Epithelial cell of esophagus (primary cell): ENCODE measurements around the gene SMG6.
A peak's percentile ranks its signal among the peaks of the same experiment; 100 is the strongest.

ENCODE experiments used
- DNase-seq: peaks from one replicate; pipeline ENCODE4 v3.0.0; 2010; ENCODE audit warnings: low read depth
- H3K4me3 ChIP-seq: 2 replicates; pipeline ENCODE4 v1.5.1; 2011; ENCODE audit warnings: mild to moderate bottlenecking, low read length, control low read depth
- CTCF ChIP-seq: IDR thresholded peaks from 2 replicates; pipeline ENCODE4 v1.5.1; 2011; ENCODE audit warnings: low read depth, mild to moderate bottlenecking, low read length, control low read depth, inconsistent platforms; ENCODE audit not compliant: insufficient read depth; ENCODE audit errors: missing control alignments

The SMG6 gene

DNA sequence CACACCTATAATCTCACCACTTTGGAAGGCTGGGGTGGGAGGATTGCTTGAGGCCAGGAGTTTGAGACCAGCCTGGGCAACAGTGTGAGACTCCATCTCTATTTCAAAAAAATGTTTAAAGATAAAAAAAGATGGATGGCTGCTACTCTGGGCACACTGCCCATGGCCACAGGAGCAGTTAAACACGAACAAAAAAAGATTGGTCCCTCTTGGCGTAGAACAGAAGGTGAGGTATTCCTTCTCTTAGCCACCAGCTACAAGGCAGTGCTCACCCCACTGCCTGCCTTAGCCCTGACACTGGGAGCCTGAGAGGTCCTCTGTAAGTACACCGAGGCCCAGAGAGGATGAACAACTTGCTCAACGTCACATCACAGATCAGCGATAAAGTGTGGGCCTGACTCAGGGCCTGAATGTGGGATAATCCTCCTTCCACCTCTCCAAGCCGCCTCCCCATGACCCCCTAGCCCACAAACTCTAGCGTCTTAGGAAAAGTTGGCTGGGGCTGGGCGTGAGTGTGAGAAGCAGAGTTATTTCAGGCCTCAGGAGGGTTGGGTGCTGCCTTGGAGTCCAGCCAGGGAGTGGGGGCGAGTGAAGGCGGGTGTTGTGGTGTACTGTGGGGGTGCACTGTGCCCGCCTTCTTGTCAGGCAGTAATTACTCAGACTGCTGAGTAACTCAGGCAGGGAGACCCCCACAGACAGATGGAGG is 275.9 kb downstream of the SMG6 start:
- H3K4me3 ChIP-seq = no peak overlapping the region
- no peak for TF ChIP-seq CTCF
- no peak for DNase-seq

DNA sequence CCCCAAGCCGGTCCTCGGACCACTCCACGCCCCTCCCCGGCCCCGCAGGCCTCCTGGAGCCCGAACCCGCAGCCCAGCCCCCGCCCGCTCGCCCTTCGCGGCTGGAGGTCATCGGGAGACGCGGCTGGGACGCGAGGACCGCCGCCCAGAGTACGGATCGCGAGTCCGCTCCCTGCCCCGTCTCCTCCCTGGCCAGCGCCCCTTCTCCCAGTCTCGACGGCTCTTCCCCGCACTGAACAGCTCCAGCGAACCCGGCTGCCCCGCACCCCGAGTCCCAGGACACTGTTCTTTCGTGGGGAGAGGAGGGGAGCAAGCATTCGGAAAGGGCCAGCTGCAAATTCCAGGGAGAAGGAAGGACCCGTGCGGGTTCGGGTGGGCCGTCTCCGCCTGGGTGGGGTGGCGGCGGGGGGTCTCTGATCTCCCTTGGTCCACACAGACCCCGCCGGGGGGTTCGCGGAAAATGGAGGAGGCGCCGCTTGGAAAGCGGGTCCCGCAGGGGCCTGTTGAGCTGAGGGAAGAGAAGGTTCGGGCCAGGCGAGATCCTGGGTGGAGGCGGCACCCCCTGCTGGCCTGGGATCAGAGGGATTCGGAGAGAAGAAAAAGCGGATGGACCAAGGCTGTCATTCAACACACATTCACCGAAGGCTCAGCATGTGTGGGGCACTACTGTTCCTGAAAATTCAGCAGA is 277.8 kb downstream of the SMG6 start:
- peak; percentile 82 for TF ChIP-seq CTCF
- peak; percentile 82 for DNase-seq
- H3K4me3 ChIP-seq = peak overlapping the region; percentile 66

DNA sequence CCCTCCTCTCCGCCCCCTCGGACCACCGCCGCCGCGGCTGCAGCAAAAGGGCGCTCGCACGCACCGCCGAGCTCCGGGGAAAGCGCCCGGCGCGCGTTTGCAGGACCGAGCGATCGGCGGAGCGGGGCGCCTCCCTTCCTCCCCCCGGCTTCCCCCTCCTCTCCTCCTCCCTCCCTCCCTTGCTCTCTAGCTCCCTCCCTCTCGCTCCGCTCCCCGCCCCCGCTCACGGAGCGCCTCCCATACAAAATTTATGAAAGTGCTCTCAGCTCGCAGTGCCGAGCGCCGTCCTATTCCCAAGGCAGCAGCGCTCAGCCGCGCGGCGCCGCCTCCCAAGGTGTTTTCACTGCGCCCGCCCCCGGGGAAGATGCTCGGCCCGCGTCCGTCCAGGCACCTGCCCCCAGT is 278.4 kb downstream of the SMG6 start, which contains the start of gene RTN4RL1:
TSS of gene RTN4RL1 (minus strand) at position 115 of the 402 bp plus-strand sequence. CDS start 469 bp downstream, outside the sequence.
- DNase-seq = peak; percentile 89
- H3K4me3 ChIP-seq = peak within 1 kb of the TSS; percentile 66
- peak; percentile 4 for TF ChIP-seq CTCF

DNA sequence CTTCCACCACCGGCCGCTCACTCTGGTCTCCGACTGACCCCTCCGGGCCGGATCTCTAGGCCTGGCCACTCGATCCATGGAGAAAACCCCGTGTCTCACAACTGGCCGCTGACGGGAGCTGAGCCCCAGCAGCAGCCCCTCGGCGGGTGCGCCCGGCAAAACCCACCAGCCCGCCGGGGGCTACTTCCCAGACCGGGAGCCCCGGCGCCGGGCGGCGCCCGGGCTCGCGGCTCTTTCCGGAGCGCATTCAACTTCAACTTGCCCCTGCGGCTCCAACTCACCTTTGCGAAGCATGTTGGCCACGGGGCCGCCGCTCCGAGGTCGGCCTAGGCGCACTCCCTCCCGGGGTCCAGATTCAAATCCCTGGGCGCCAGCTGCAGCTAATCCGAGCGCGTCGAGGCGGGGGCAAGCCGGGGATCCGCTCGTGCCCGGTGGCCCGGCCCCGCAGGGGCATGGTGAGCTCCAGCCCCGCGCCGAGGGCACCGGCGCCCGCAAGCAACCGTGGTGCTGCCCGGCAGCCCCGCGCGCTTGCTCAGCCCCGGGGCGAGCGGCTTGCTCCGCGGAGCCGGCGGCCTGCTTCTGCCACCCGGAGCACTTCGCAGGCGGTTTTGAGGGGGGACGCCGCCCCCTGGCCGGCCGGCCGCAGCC is 278.9 kb downstream of the SMG6 start:
- peak overlapping the region; percentile 66 for H3K4me3 ChIP-seq
- no peak for DNase-seq
- no peak for TF ChIP-seq CTCF

DNA sequence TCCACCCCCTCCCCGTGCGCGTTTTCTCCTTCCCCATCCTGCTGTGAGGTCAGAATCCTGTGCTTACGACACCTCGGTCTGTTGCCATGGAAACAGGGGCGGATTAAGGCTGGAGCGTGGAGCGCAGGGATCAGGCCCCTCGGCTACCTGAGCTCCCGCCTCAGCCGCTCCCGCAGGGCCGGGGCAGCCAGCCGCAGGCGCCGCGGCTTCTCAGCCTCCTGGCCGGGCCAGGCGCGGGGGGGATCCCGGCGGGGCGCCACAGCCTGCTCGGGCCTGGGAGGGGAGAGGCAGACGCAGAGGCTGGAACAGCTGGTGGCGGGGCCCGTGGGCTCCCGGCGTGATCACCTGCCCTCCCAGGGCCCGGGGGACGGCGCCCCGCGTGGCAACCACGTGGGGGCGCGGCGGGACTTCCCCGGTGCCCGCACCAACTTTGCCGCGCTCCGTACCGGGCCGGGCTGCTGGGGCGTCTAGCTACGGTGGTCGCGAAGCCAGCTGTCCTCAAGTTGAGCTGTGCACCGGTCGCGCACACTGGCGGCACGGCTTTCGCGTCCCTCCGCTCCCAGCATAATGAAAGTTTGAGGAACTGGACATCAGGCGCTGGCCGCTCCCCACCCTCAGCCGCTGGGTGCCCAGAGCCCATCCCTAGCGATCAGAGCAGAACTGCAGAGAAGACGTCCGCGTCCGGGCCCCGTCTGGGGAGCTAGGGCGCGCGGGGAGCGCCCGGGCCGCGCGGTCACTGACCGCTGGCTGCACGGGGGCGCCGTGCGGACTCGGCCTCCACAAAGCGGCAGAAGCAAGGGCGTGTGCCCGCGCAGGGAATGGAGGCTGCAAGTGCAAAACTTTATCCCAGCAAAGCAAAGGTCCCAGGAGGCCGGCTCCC is 279.7 kb downstream of the SMG6 start:
- no peak for TF ChIP-seq CTCF
- DNase-seq = peak; percentile 41
- peak overlapping the region; percentile 66 for H3K4me3 ChIP-seq

DNA sequence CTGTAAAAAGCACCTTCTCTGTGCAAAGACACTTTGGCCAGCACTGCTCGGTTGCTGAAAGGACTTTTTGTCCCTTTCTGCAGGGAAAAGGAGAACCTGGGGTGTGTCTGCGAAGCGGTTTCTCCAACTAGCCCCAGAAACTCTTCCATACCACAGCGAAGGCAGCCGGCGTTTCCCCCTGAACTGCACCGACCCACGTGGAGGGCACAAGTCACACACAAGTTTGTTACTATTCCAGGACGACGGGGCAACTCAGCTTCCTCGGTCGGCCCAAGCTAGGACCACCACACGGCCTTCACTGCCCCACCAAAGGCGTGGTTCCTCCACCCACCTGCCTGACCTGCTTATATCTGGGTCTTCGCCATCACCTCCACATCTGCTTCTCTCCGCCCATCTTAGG is 280.3 kb downstream of the SMG6 start:
- H3K4me3 ChIP-seq = no peak overlapping the region
- no peak for TF ChIP-seq CTCF
- DNase-seq = no peak
